HG03432 (cell line): ENCODE results near the gene PLXNA2.
A peak's percentile ranks its signal among the peaks of the same experiment; 100 is the strongest.

Experiments
- ATAC-seq: cut with Tn5 transposase; IDR thresholded peaks from one replicate; pipeline ENCODE4 v1.9.1; 2021; ENCODE audit warnings: mild to moderate bottlenecking, moderate library complexity; ENCODE audit not compliant: unreplicated experiment

The PLXNA2 gene

DNA sequence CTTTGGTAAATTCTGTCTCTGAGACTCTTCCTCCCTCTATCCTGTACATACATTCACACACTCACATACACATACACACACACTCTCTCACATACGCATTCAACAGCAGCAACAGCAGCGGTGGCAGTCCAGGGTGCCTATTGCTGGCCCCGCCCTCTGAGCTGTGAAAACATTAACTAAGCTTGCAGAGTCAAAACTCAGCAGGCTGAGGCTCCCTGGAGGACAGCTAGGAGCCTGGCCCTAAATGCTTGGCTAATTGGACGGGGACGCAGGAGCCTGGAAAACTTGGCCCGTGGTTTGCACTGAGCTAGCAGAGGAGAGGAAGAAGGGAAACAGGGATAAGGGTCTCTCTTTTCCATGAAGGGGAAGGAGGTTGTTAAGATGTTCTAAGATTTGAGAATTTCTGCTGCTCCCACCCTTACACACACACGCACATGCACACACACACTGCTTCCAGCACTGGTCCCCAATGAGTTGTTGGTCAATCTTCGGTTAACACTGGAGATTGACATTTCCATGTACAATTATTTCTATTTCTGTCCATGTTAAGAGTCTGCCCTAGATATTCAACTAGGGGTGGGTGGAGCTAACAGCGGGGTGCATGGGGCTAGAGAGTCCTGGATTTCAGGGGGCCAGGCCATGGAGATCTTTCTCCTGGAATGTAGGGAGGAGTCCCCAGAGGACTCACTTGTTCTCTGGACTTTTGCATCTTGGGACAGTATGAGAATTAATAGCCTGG, 94.2 kb downstream of the PLXNA2 start:
- no peak for ATAC-seq

- no peak for ATAC-seq
These were observed 95.0 kb downstream of the PLXNA2 start for GRCh38 chr1:208149213-208149612.

DNA sequence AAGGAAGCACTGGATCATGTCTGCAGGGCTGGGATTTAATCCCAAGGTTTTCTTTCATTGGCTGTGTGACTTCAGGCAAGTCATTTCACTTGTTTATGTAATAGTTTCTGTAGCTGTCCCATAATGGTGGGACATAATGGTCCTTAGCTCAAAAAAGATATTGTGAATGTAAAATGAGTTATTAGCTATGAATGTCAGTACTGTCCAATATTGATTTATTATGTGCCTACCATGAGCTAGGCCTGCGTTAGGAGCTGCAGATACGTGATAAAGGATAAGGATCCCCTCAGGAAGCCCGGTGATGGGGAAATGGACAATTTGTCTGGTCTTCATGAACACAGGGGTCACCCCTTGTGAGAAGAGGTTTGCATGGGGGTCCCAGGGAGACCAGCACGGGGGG, 95.8 kb downstream of the PLXNA2 start:
- ATAC-seq, result no peak

DNA sequence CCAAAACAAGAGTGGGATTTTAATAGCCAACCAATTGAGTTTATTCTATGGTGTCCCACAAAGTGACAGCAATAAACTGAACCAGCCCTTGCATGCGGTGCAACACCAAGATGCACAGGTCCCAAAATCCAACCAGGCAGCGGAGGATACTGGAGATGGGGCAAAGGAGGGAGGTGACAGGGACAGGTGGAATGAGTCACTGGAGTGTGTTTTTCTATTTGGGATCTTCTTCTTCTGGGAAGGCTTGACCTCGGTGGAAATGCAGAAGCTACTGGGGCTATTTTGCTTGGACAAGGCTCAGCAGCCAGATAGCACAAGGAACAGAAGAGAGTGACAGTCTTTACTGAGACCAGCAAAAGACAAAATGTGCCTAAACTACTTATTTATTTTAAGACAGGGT, 97.5 kb downstream of the PLXNA2 start:
- ATAC-seq, result no peak

- no peak for ATAC-seq
These were observed 99.0 kb downstream of the PLXNA2 start for GRCh38 chr1:208145167-208145566.

DNA sequence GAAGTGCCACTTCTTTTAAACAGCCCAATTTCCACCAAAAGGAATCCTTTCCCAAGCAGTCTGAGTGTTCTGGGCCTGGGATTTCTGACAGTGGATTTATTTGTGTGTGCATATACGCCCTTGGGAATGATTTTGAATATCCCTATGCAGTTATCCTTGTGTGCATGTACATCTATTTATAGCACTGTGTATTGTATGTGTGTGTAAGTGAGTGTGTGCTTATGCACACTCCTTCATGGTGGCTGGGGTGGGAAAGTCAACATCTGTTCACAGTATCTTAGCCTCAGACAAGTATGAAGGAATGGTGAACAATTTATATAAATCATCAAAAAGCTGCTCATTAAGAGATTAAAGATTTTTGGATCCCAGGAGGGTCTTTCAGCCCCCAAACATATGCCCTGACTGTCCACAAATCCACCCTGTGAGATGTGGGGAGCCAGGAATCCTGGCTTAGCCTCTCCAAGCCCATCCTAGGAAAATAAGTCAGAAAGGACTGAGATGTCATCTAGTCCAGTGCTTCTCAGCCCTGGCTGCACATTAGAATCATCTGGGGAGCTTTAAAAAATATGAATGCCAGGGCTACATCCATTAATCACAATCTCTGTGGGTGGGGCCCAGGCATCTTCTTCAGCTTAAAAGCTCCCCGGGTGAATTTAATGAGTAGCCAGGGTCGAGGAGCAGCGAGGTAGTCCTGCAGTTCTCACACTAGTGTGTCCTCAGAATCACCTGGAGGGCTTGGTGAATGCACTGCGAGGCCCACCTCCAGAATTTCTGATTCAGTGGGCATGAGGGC, 101.4 kb downstream of the PLXNA2 start:
- ATAC-seq, result no peak

DNA sequence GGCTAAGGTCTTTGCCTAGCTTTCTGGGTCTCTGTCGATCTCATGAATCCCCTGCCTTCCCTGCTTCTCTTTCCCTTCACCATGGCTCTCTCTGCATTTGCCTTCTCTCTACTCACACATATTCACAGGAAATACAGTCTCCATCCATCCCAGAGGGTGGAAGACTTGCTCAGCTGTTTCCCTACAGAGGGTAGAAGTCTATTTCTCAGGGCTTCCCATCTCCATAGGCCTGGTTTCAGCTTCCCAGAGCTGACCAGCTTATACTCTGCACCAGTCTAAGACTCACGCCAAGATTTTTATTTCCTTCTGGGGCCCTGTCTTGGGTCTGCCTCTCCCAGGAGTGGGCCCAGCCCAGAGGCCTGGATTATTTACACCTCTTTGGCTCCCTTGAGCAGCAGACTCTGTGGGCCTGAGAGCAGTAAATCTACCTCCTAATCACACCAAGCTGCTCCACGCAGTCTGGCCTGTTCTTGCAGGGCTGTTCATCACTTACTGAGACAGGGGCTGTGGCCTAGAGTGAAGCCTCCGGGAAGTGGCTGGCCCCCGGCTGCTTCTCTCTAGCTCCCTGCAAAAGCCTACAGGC, 102.5 kb downstream of the PLXNA2 start:
- ATAC-seq, result no peak

DNA sequence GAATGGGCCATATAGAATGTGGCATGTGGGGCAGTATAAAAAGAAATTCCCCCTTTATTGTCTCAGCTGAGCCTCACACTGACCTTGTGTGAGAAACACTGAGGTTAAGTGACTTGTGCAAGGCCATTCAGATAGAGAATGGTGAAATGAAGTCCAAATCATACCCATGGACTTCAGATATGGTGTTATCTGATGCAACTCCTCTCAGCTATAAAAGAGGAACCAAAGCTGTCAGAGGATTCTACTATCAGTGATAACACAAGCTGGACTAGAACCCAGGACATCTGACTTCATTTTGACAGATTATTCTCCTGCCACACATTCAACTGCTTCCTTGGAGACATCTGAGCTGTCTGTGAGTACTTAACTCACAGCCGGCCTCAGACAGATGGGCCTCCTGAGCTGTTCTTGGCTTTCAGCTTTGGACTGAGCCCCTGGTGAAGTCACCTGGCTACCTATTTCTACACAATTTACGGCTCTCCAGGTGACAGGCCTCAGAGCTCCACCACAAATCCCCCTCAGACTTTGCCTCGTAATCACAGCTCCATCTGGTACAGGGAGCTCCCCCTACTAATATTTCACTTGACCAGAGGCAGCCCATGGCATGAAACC, 104.6 kb downstream of the PLXNA2 start:
- ATAC-seq, result no peak

DNA sequence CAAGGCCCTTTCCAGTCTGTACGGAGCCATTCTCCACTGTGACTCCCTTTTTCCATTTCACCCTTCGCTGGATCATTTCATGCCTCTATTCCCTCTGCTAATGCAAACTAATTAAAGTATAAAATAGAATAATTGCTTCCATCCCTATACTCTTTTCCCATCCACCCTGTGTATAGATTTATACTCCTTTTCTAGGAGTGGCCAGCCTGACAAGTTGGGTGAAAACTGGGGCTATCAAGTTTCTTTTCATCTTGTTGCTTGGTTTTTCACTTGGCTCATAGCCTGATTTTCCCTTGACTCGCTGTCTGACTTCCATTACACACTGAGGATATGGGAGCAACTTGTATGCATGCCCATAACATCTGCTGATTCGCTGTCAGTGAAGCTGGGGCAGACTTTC, 107.0 kb downstream of the PLXNA2 start:
- no peak for ATAC-seq

- no peak for ATAC-seq
These were observed 107.6 kb downstream of the PLXNA2 start for GRCh38 chr1:208136459-208137182.

- no peak for ATAC-seq
These were observed 108.8 kb downstream of the PLXNA2 start for GRCh38 chr1:208135354-208135753.

- no peak for ATAC-seq
These were observed 109.7 kb downstream of the PLXNA2 start for GRCh38 chr1:208134491-208134890.

- no peak for ATAC-seq
These were observed 110.8 kb downstream of the PLXNA2 start for GRCh38 chr1:208133355-208133754.

- ATAC-seq, result peak; percentile 94
These were observed 111.8 kb downstream of the PLXNA2 start for GRCh38 chr1:208132287-208132882.

DNA sequence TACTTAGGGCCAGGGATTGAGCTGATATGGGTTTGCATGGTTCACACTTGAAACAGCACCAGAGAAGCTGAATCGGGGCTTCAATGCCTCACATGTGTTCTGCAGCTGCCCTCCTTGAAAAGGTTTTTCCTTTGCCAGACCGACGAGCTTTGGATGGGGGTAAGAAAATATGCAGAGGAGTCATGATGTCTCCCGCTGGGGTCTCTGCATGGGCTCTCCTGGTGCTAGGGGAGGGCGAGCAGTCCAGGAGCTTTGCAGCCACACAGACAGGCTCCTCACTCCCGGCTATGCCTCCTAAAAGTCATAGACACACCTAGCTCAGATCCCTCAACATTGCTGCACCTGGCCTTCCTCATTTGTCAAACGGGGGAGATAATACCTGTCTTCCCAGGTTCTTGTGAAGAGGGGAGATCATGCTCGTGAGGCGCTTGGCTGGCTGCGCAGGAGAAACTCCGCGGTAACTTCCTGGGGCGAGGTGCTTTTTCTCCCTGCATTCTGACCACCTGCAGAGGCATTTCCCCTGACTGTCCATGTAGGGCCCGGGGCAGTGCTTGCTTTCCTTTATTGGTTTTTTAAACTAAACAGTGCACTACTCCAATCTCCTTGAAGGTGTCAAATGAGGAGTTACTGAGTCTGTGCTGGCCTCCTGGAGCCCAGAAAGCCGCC, 112.4 kb downstream of the PLXNA2 start:
- ATAC-seq, result peak; percentile 43

- no peak for ATAC-seq
These were observed 114.7 kb downstream of the PLXNA2 start for GRCh38 chr1:208129487-208129886.

- no peak for ATAC-seq
These were observed 115.1 kb downstream of the PLXNA2 start for GRCh38 chr1:208129060-208129459.

- no peak for ATAC-seq
These were observed 116.2 kb downstream of the PLXNA2 start for GRCh38 chr1:208127792-208128529.

- no peak for ATAC-seq
These were observed 116.9 kb downstream of the PLXNA2 start for GRCh38 chr1:208127284-208127683.
